PC-9 (cell line): Measurements from ENCODE around the gene TMA7B. TPM values are rescaled to one million over a fixed set of nuclear protein-coding genes. Genes with fewer than 3 reads are reported as not detected.

Source experiments
- BruUV-seq: library from RNA; stranded (reverse); fragments of 400-500 nt; replicated peaks from 2 replicates; lab custom pipeline; 2021; lab: Mats Ljungman, UMichigan
- CTCF ChIA-PET: fragments of 300-600 bp; sonication (Branson Sonifier 250); formaldehyde crosslinking; loops from one replicate; lab custom pipeline; 2022; ENCODE audit warnings: antibody characterized with exemption; lab: Charles Lee
- POLR2A ChIA-PET: fragments of 300-600 bp; sonication (Branson Sonifier 250); formaldehyde crosslinking; loops from one replicate; lab custom pipeline; 2022; ENCODE audit warnings: antibody characterized with exemption; ENCODE audit not compliant: unreplicated experiment; lab: Charles Lee
- DNase-seq, 2 experiments: peaks; one replicate each; pipeline versions ENCODE4 v3.0.0 to v3.0.0-alpha.2; 2015 to 2022; ENCODE audit warnings: mixed read lengths in 1 of 2
- H2AFZ ChIP-seq: fragments of 200-600 bp; sonication (generic); 2 replicates; pipeline ENCODE4 v1.8.1; 2017; ENCODE audit warnings: antibody characterized with exemption
- H3F3A ChIP-seq: fragments of 200-600 bp; sonication (generic); 2 replicates; pipeline ENCODE4 v1.8.1; 2017; ENCODE audit warnings: antibody characterized with exemption, mild to moderate bottlenecking, low read depth; ENCODE audit not compliant: insufficient read depth
- H3K27ac ChIP-seq: fragments of 200-600 bp; sonication (generic); 2 replicates; pipeline ENCODE4 v1.6.1; 2016; ENCODE audit warnings: mixed run types
- H3K27me3 ChIP-seq: fragments of 200-600 bp; sonication (generic); 2 replicates; pipeline ENCODE4 v1.6.1; 2016; ENCODE audit warnings: low read depth, mixed run types; ENCODE audit not compliant: insufficient read depth
- H3K36me3 ChIP-seq: fragments of 200-600 bp; sonication (generic); 2 replicates; pipeline ENCODE4 v1.6.1; 2016; ENCODE audit warnings: low read depth, mixed run types
- H3K4me1 ChIP-seq: fragments of 200-600 bp; sonication (generic); replicated peaks from 2 replicates; pipeline ENCODE4 v1.6.1; 2016; ENCODE audit warnings: mixed run types; ENCODE audit not compliant: insufficient read depth
- H3K4me2 ChIP-seq: fragments of 200-600 bp; sonication (generic); 2 replicates; pipeline ENCODE4 v1.6.1; 2017; ENCODE audit warnings: mixed run types
- H3K4me3 ChIP-seq: fragments of 200-600 bp; sonication (generic); 2 replicates; pipeline ENCODE4 v1.6.1; 2016; ENCODE audit warnings: mixed run types
- H3K79me2 ChIP-seq: fragments of 200-600 bp; sonication (generic); 2 replicates; pipeline ENCODE4 v1.6.1; 2017; ENCODE audit warnings: low read depth, mixed run types
- H3K9me2 ChIP-seq: fragments of 200-600 bp; sonication (generic); 2 replicates; pipeline ENCODE4 v1.8.1; 2017; ENCODE audit warnings: mild to moderate bottlenecking; ENCODE audit not compliant: insufficient read depth
- H3K9me3 ChIP-seq: fragments of 200-600 bp; sonication (generic); 2 replicates; pipeline ENCODE4 v1.8.1; 2016; ENCODE audit warnings: low read depth; ENCODE audit not compliant: insufficient read depth
- H4K20me1 ChIP-seq: fragments of 200-600 bp; sonication (generic); 2 replicates; pipeline ENCODE4 v1.8.1; 2017; ENCODE audit not compliant: insufficient read depth
- EZH2 ChIP-seq: fragments of 200-600 bp; sonication (generic); IDR thresholded peaks from 2 replicates; pipeline ENCODE4 v1.8.0; 2017; ENCODE audit warnings: antibody characterized with exemption, low read depth
- intact Hi-C: fragments of 100-400 bp; cut with micrococcal nuclease; formaldehyde crosslinking; loops from one replicate; pipeline ENCODE4 v1.10.0; 2022; ENCODE audit not compliant: unreplicated experiment
- total RNA-seq: library from RNA; stranded (reverse); gene quantifications from 2 replicates; pipeline ENCODE4 v1.2.3, GENCODE V29; 2021
- TF ChIP-seq, protein P1 (sequence below): fragments of 200-600 bp; sonication (generic); conservative IDR thresholded peaks from 2 replicates; pipeline ENCODE4 v1.6.1; 2017; ENCODE audit warnings: mixed run types, antibody characterized with exemption, mild to moderate bottlenecking, moderate library complexity

TMA7B gene
- total RNA-seq, 1 experiment from 2014 or later = not detected

DNA sequence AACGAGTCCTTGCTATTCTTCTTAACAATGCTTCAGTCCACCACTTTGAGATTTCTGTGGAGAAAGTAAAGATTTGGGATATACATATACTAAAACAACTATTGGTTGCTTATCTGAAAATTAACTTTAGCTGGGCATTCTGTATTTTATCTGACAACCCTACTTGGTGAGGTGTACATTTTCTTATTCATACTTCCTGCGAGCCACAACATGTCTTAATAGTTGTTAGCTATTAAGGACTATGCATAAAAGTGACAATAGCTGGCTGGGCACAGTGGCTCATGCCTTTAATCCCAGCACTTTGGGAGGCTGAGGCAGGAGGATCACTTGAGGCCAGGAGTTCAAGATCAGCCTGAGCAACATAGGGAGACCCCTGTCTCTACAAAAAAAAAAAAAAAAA, 28.0 kb upstream of the TMA7B start:
- H4K20me1 ChIP-seq = no peaks in the 10 kb centered on the region
- H3K27ac ChIP-seq = no peak overlapping the region
- no peaks in the 10 kb centered on the region for H3K79me2 ChIP-seq
- no peak for DNase-seq
- CTCF ChIA-PET = interaction anchor here (0.7 kb wide), 2 partner anchors 29 to 128 kb away, joined by 3 to 5 read pairs; no protein-coding TSS in a partner anchor
- BruUV-seq = no TSS peak
- H3K9me2 ChIP-seq = no peaks in the 10 kb centered on the region
- H3K4me1 ChIP-seq = no peaks in the 10 kb centered on the region
- TF ChIP-seq, protein P1, sequence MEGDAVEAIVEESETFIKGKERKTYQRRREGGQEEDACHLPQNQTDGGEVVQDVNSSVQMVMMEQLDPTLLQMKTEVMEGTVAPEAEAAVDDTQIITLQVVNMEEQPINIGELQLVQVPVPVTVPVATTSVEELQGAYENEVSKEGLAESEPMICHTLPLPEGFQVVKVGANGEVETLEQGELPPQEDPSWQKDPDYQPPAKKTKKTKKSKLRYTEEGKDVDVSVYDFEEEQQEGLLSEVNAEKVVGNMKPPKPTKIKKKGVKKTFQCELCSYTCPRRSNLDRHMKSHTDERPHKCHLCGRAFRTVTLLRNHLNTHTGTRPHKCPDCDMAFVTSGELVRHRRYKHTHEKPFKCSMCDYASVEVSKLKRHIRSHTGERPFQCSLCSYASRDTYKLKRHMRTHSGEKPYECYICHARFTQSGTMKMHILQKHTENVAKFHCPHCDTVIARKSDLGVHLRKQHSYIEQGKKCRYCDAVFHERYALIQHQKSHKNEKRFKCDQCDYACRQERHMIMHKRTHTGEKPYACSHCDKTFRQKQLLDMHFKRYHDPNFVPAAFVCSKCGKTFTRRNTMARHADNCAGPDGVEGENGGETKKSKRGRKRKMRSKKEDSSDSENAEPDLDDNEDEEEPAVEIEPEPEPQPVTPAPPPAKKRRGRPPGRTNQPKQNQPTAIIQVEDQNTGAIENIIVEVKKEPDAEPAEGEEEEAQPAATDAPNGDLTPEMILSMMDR = no peak
- TF ChIP-seq EZH2 = no peak
- H3K4me3 ChIP-seq = no peak overlapping the region
- no peak overlapping the region for H3K4me2 ChIP-seq
- no peaks in the 10 kb centered on the region for H3F3A ChIP-seq
- intact Hi-C loops = loop anchor here (2.0 to 10.0 kb wide), 3 partner anchors 93 to 375 kb away; no protein-coding TSS in a partner anchor
- peaks cover 94% of the 10 kb centered on the region for H3K27me3 ChIP-seq
- H3K36me3 ChIP-seq = no peaks in the 10 kb centered on the region
- H3K9me3 ChIP-seq = no peaks in the 10 kb centered on the region
- H2AFZ ChIP-seq = no peak overlapping the region
- POLR2A ChIA-PET = no interaction called here

DNA sequence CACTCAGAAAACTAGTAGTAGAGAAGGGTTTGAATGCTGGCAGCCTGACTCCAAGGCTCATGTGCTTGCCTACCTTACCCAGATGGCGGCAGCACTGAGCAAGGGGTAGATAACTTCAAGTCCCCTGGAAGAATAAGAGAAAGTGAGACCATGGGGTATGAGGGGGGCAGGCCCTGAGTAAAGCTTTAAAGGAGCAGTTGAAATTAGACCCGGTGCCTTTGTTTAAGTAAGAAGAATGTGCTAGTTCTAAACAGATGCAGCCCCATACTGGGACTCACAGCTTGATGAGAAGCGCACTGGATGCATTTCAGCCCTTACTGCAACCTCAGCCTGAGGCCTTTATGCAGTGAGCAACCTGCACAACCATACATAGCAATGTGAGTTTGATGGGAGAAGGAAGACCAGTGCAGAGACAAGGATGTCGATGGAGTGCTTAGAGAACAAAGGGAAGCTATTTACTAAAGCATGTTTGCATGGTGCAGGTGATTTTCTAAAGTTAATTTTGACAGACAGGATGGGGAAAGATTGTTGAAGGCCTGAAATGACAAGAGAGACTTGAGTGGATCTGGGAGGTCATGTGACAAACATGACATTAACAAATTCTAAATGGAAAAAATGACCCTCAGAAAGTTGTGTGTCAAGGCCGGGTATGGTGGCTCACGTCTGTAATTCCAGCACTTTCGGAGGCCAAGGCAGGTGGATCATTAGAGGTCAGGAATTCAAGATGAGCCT, 27.1 kb upstream of the TMA7B start:
- CTCF ChIA-PET = interaction anchor here (0.7 to 1.0 kb wide), 2 partner anchors 92 to 320 kb away, joined by 3 to 9 read pairs; no protein-coding TSS in a partner anchor

DNA sequence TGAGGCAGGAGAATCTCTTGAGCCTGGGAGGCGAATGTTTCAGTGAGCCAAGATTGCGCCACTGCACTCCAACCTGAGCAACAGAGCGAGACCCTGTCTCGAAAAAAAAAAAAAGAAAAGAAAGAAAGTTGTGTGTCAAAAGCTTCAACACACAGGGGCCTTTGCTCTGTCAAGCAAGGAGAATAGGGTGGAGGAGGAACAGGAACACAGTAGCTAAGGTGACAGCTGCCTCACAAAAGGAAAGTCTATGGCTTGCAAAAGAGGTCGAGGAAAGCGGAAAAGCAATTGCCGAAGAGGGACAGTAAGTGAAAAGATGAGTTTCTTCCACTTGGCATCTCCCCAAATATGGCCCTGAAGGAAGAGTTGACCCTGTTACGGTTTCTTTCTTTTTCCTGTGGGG, 26.5 kb upstream of the TMA7B start:
- no TSS peak for BruUV-seq
- no peaks in the 10 kb centered on the region for H3K9me3 ChIP-seq
- no peaks in the 10 kb centered on the region for H4K20me1 ChIP-seq
- H3K79me2 ChIP-seq = no peaks in the 10 kb centered on the region
- ChIA-PET CTCF (interaction anchor here (0.7 to 1.0 kb wide), 2 partner anchors 91 to 321 kb away, joined by 3 to 9 read pairs; no protein-coding TSS in a partner anchor), POLR2A (no interaction called here)
- no peaks in the 10 kb centered on the region for H3K4me1 ChIP-seq
- intact Hi-C loops = loop anchor here (2.0 to 10.0 kb wide), 3 partner anchors 91 to 376 kb away; no protein-coding TSS in a partner anchor
- no peaks in the 10 kb centered on the region for H3K36me3 ChIP-seq
- H3K9me2 ChIP-seq = no peaks in the 10 kb centered on the region
- H3K4me2 ChIP-seq = no peak overlapping the region
- no peak for DNase-seq
- TF ChIP-seq, protein P1 = no peak
- no peak for TF ChIP-seq EZH2
- H3F3A ChIP-seq = no peaks in the 10 kb centered on the region
- no peak overlapping the region for H3K4me3 ChIP-seq
- peaks cover 94% of the 10 kb centered on the region for H3K27me3 ChIP-seq
- H2AFZ ChIP-seq = no peak overlapping the region
- H3K27ac ChIP-seq = no peak overlapping the region

More for the DNA sequence above, 27.1 kb upstream of the TMA7B start:
- TF ChIP-seq, protein P1 = peak; percentile 87
- TF ChIP-seq EZH2 = no peak
- Histone ChIP-seq H3K27ac (no peak overlapping the region), H3K4me3 (no peak overlapping the region), H4K20me1 (no peaks in the 10 kb centered on the region), H3K9me2 (no peaks in the 10 kb centered on the region), H3K79me2 (no peaks in the 10 kb centered on the region), H3F3A (no peaks in the 10 kb centered on the region), H3K4me1 (no peaks in the 10 kb centered on the region), H3K9me3 (no peaks in the 10 kb centered on the region), H3K27me3 (peaks cover 94% of the 10 kb centered on the region), H3K4me2 (no peak overlapping the region), H2AFZ (no peak overlapping the region), H3K36me3 (no peaks in the 10 kb centered on the region)
- peak in 1 of 2 experiments; percentile 29 for DNase-seq
- no TSS peak for BruUV-seq
- POLR2A ChIA-PET = interaction anchor here (0.6 kb wide), 1 partner anchor 212 kb away, joined by 13 read pairs; no protein-coding TSS in a partner anchor
- intact Hi-C loops = loop anchor here (2.0 to 10.0 kb wide), 3 partner anchors 92 to 376 kb away; no protein-coding TSS in a partner anchor
